Sigmoid colon (tissue), 3 donors: ENCODE measurements around the gene RSRC2.

ENCODE experiments used
- POLR2A ChIP-seq, 2 donors: fragments of 450-650 bp; IDR thresholded peaks; one replicate each; pipeline ENCODE4 v1.6.1; 2016; ENCODE audit warnings: antibody characterized with exemption in 2 of 2, mild to moderate bottlenecking in 2 of 2, moderate library complexity in 2 of 2
- TF ChIP-seq, protein P1 (sequence below), 4 experiments: fragments of 450-650 bp in 3 of 4; fragments of 200-600 bp in 1 of 4; IDR thresholded peaks; one replicate each; pipeline ENCODE4 v1.5.1; 2016 to 2019; ENCODE audit warnings: antibody characterized with exemption in 4 of 4, mild to moderate bottlenecking in 3 of 4, moderate library complexity in 2 of 4

GRCh38 chr12:122503147-122503751 is 23.5 kb downstream of the RSRC2 start:
- TF ChIP-seq POLR2A (IDR thresholded peaks at IDR 0.05), result no peak
- TF ChIP-seq, protein P1, sequence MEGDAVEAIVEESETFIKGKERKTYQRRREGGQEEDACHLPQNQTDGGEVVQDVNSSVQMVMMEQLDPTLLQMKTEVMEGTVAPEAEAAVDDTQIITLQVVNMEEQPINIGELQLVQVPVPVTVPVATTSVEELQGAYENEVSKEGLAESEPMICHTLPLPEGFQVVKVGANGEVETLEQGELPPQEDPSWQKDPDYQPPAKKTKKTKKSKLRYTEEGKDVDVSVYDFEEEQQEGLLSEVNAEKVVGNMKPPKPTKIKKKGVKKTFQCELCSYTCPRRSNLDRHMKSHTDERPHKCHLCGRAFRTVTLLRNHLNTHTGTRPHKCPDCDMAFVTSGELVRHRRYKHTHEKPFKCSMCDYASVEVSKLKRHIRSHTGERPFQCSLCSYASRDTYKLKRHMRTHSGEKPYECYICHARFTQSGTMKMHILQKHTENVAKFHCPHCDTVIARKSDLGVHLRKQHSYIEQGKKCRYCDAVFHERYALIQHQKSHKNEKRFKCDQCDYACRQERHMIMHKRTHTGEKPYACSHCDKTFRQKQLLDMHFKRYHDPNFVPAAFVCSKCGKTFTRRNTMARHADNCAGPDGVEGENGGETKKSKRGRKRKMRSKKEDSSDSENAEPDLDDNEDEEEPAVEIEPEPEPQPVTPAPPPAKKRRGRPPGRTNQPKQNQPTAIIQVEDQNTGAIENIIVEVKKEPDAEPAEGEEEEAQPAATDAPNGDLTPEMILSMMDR (IDR thresholded peaks at IDR 0.05), result no peak
